CD14-positive monocyte (primary cell): ENCODE data around the gene ENTHD1. TPM values are rescaled to one million over a fixed set of nuclear protein-coding genes. Genes with fewer than 3 reads are reported as not detected.

ENCODE experiments used
- DNase-seq, 3 donors: peaks; one replicate each; pipeline ENCODE4 v3.0.0-alpha.2; 2011 to 2022
- H2AFZ ChIP-seq: 2 replicates; pipeline ENCODE4 v1.6.0; 2012; ENCODE audit warnings: mild to moderate bottlenecking, low read depth, low read length, inconsistent platforms; ENCODE audit not compliant: insufficient read depth, poor library complexity, severe bottlenecking
- H3K27ac ChIP-seq, 2 donors: 1 replicate in 1 of 2; 2 replicates in 1 of 2; pipeline ENCODE4 v1.5.1; 2012 to 2013; ENCODE audit warnings: low read length in 2 of 2, control low read depth in 1 of 2, inconsistent platforms in 1 of 2, low read depth in 1 of 2, mild to moderate bottlenecking in 1 of 2
- H3K27me3 ChIP-seq, 2 donors: one replicate each; pipeline versions ENCODE4 v1.6.0 to v1.6.1; 2011 to 2013; ENCODE audit warnings: low read length in 2 of 2; ENCODE audit not compliant: control insufficient read depth in 2 of 2, insufficient read depth in 2 of 2
- H3K36me3 ChIP-seq, 2 donors: replicated peaks in 1 of 2; 1 replicate in 1 of 2; 2 replicates in 1 of 2; pipeline versions ENCODE4 v1.5.1 to v1.6.1; 2012 to 2013; ENCODE audit warnings: low read length in 2 of 2, control low read depth in 1 of 2, inconsistent platforms in 1 of 2, mild to moderate bottlenecking in 1 of 2; ENCODE audit not compliant: insufficient read depth in 2 of 2, control insufficient read depth in 1 of 2
- H3K4me1 ChIP-seq, 2 donors: 1 replicate in 1 of 2; 2 replicates in 1 of 2; pipeline versions ENCODE4 v1.5.1 to v1.6.1; 2012 to 2013; ENCODE audit warnings: low read length in 2 of 2, control low read depth in 1 of 2, inconsistent platforms in 1 of 2, mild to moderate bottlenecking in 1 of 2, moderate library complexity in 1 of 2; ENCODE audit not compliant: insufficient read depth in 2 of 2, control insufficient read depth in 1 of 2
- H3K4me2 ChIP-seq: replicated peaks from 2 replicates; pipeline ENCODE3; 2012; ENCODE audit warnings: low read length, moderate library complexity, mild to moderate bottlenecking; ENCODE audit not compliant: poor library complexity, severe bottlenecking; ENCODE audit errors: extremely low read depth
- H3K4me3 ChIP-seq, 3 experiments: fragments of 200-600 bp in 1 of 3; sonication (generic) in 1 of 3; replicated peaks in 1 of 3; 1 replicate in 2 of 3; 2 replicates in 1 of 3; pipeline ENCODE4 v1.5.1; 2011 to 2013; ENCODE audit warnings: low read length in 3 of 3, mild to moderate bottlenecking in 3 of 3, control low read depth in 2 of 3, low read depth in 2 of 3, inconsistent platforms in 1 of 3, moderate library complexity in 1 of 3
- H3K79me2 ChIP-seq: 2 replicates; pipeline ENCODE4 v1.6.0; 2012; ENCODE audit warnings: mild to moderate bottlenecking, control low read depth, inconsistent platforms, low read length, moderate library complexity; ENCODE audit not compliant: insufficient read depth
- H3K9ac ChIP-seq: 2 replicates; pipeline ENCODE4 v1.6.0; 2017; ENCODE audit warnings: low read length, mild to moderate bottlenecking; ENCODE audit not compliant: insufficient read depth, poor library complexity, severe bottlenecking
- H3K9me3 ChIP-seq, 2 donors: replicated peaks in 1 of 2; 1 replicate in 1 of 2; 2 replicates in 1 of 2; pipeline versions ENCODE4 v1.5.1 to v1.6.1; 2012 to 2013; ENCODE audit warnings: low read length in 2 of 2, control low read depth in 1 of 2; ENCODE audit not compliant: control insufficient read depth in 1 of 2, insufficient read depth in 1 of 2
- H4K20me1 ChIP-seq: 2 replicates; pipeline ENCODE4 v1.6.0; 2012; ENCODE audit warnings: mild to moderate bottlenecking, low read length, control low read depth, moderate library complexity; ENCODE audit not compliant: insufficient read depth
- H3K27ac Mint-ChIP-seq, 7 donors: one replicate each; pipeline ENCODE4 v1.8.0; 2020; ENCODE audit warnings: mild to moderate bottlenecking in 7 of 7, mixed read lengths in 7 of 7, moderate library complexity in 6 of 7, inconsistent platforms in 2 of 7
- H3K27me3 Mint-ChIP-seq, 3 donors: one replicate each; pipeline ENCODE4 v1.8.0; 2021 to 2022; ENCODE audit warnings: low read depth in 3 of 3, mild to moderate bottlenecking in 3 of 3, mixed read lengths in 3 of 3, moderate library complexity in 3 of 3, inconsistent platforms in 1 of 3
- H3K36me3 Mint-ChIP-seq, 2 donors: one replicate each; pipeline ENCODE4 v1.8.0; 2020; ENCODE audit warnings: mixed read lengths in 2 of 2, inconsistent platforms in 1 of 2, mild to moderate bottlenecking in 1 of 2
- H3K4me1 Mint-ChIP-seq: one replicate; pipeline ENCODE4 v1.8.0; 2020; ENCODE audit warnings: mild to moderate bottlenecking, mixed read lengths
- H3K4me3 Mint-ChIP-seq, 2 donors: one replicate each; pipeline ENCODE4 v1.8.0; 2020; ENCODE audit warnings: mild to moderate bottlenecking in 2 of 2, mixed read lengths in 2 of 2, moderate library complexity in 1 of 2
- H3K9me3 Mint-ChIP-seq, 7 donors: one replicate each; pipeline ENCODE4 v1.8.0; 2020 to 2022; ENCODE audit warnings: mixed read lengths in 7 of 7, mild to moderate bottlenecking in 6 of 7, moderate library complexity in 6 of 7, inconsistent platforms in 2 of 7
- WGBS: methylation state at CpG from one replicate; pipeline ENCODE4 v1.1.5; 2013; ENCODE audit warnings: missing lambda C conversion rate; ENCODE audit not compliant: insufficient coverage; 5-methylcytosine and 5-hydroxymethylcytosine counted together
- intact Hi-C, 2 donors: fragments of 100-400 bp; cut with micrococcal nuclease; formaldehyde crosslinking; loops; one replicate each; pipeline versions ENCODE4 v1.15.0 to v1.15.1; 2023
- polyA plus RNA-seq, 3 donors: library from polyadenylated mRNA; depleted of rRNA in 1 of 3; unstranded in 2 of 3; stranded (reverse) in 1 of 3; fragments of 300-500 nt in 2 of 3; fragments of >200 nt in 1 of 3; fragmentation: Illumina TruSeq in 2 of 3; gene quantifications; 1 replicate in 2 of 3; 2 replicates in 1 of 3; pipeline ENCODE4 v1.2.3, GENCODE V29; 2012 to 2021
- TF ChIP-seq, protein P1 (sequence below): fragments of 200-600 bp; IDR thresholded peaks from one replicate; pipeline ENCODE4 v1.8.0; 2022; ENCODE audit warnings: antibody characterized with exemption, mild to moderate bottlenecking

The ENTHD1 gene
- polyA plus RNA-seq, 3 donors: not detected

DNA sequence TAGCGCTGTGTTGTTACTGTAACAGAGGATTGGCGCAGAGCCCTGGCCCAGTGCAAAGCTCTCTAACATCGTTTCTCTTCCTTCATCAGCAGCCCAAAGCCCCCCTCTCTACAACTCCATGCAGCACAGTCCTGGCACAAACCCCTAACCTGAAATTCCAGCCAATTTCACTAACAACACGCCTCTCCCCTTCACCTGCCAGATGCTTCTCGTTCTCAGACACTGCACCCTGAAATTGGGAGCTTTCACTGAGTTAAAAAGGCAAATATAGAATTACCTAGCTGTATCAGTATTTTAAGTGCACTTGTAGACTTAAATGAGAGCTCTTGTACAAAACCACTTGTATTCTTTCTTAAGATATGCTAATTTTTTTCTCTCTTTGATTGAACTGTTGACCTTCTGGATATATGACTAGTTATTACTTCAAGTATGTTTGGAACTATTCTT lies 23.7 kb upstream of the ENTHD1 start:
- Histone ChIP-seq H3K4me3 (no peak overlapping the region), H4K20me1 (no peaks in the 10 kb centered on the region), H3K36me3 (no peaks in the 10 kb centered on the region), H3K9ac (no peak overlapping the region), H3K4me2 (no peak overlapping the region), H3K27ac (no peak overlapping the region), H3K9me3 (no peaks in the 10 kb centered on the region), H3K79me2 (no peaks in the 10 kb centered on the region), H3K4me1 (peaks cover 0 to 3% of the 10 kb centered on the region in 2 donors), H3K27me3 (no peaks in the 10 kb centered on the region), H2AFZ (no peak overlapping the region)
- peaks cover 0 to 3% (median 2%) of the 10 kb centered on the region in 3 donors for H3K27me3 Mint-ChIP-seq
- no peaks in the 10 kb centered on the region for H3K9me3 Mint-ChIP-seq
- TF ChIP-seq, protein P1, sequence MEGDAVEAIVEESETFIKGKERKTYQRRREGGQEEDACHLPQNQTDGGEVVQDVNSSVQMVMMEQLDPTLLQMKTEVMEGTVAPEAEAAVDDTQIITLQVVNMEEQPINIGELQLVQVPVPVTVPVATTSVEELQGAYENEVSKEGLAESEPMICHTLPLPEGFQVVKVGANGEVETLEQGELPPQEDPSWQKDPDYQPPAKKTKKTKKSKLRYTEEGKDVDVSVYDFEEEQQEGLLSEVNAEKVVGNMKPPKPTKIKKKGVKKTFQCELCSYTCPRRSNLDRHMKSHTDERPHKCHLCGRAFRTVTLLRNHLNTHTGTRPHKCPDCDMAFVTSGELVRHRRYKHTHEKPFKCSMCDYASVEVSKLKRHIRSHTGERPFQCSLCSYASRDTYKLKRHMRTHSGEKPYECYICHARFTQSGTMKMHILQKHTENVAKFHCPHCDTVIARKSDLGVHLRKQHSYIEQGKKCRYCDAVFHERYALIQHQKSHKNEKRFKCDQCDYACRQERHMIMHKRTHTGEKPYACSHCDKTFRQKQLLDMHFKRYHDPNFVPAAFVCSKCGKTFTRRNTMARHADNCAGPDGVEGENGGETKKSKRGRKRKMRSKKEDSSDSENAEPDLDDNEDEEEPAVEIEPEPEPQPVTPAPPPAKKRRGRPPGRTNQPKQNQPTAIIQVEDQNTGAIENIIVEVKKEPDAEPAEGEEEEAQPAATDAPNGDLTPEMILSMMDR: no peak
- H3K36me3 Mint-ChIP-seq: no peaks in the 10 kb centered on the region
- intact Hi-C loops: loop anchor here in 1 of 2 donors (10.0 kb wide), 1 partner anchor 1092 kb away; no protein-coding TSS in a partner anchor
- H3K27ac Mint-ChIP-seq: no peak overlapping the region
- DNase-seq: no peak
- WGBS: 78% methylated on average over 4 of the region's 5 CpGs
- H3K4me1 Mint-ChIP-seq: peaks cover 16% of the 10 kb centered on the region
- H3K4me3 Mint-ChIP-seq: no peak overlapping the region

DNA sequence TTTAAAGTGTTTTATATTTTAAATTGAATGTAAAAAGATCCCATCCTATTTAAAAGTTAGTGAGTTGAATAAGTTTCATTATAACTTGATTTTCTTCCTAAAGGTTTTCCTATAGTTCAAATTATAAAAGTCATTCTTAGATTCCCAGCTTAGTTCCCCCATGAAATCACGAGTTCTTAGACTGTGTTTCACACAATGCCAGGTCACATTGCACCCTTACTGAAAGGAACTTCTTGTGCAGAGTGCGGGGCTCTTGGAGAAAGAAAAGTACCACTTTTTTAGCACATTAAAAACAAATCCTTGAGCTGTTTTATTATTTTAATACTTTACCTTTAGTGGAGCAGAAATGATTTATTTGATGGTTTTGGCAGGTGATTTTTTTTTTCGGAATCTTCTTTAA lies 22.9 kb upstream of the ENTHD1 start:
- no peak for DNase-seq
- Mint-ChIP-seq H3K27ac (no peak overlapping the region), H3K4me1 (peaks cover 16% of the 10 kb centered on the region), H3K36me3 (no peaks in the 10 kb centered on the region), H3K9me3 (no peaks in the 10 kb centered on the region), H3K4me3 (no peak overlapping the region), H3K27me3 (peaks cover 2% of the 10 kb centered on the region in 3 donors)
- Histone ChIP-seq H3K27ac (no peak overlapping the region), H3K27me3 (no peaks in the 10 kb centered on the region), H4K20me1 (no peaks in the 10 kb centered on the region), H3K4me1 (peaks cover 0 to 3% of the 10 kb centered on the region in 2 donors), H3K79me2 (no peaks in the 10 kb centered on the region), H3K9ac (no peak overlapping the region), H3K4me2 (no peak overlapping the region), H2AFZ (no peak overlapping the region), H3K4me3 (no peak overlapping the region), H3K36me3 (no peaks in the 10 kb centered on the region), H3K9me3 (no peaks in the 10 kb centered on the region)
- intact Hi-C loops: loop anchor here in 1 of 2 donors (10.0 kb wide), 1 partner anchor 1092 kb away; no protein-coding TSS in a partner anchor
- TF ChIP-seq, protein P1: no peak
- no CpG with 5 or more reads among the region's 3 CpGs for whole genome bisulfite sequencing
